ENCODE measurements around the gene C17orf50. TPM values are rescaled to one million over a fixed set of nuclear protein-coding genes. Genes with fewer than 3 reads are reported as not detected.

C17orf50 gene
- total and polyA plus RNA-seq, 2 of the 13 experiments (the other 11 are each of a cell fraction or from before 2014, with no cell fraction given), result not detected

GRCh38 chr17:35714988-35715387, 45.7 kb upstream of the C17orf50 start:
- ATAC-seq (no peak), DNase-seq (ENCODE audit: low spot score) (no peak), FAIRE-seq (no peak)
- no TSS peak for BruUV-seq (replicated peaks)
- in situ Hi-C loops (cut with HindIII; ENCODE audit: extremely low pct_ligation_motif_present, low pct_unique_long_range_greater_than_20kb) (loop anchor here (25.0 kb wide), 1 partner anchor 97 kb away; the partner anchor contains the start of gene TAF15), intact Hi-C loops (cut with micrococcal nuclease; ENCODE audit: unreplicated experiment) (no loop called here)
- POLR2A ChIA-PET, result no interaction called here
- no peak overlapping the region for H3K9ac ChIP-seq (ENCODE audit: insufficient read depth, low read depth, low read length)
- no peak overlapping the region for H3K4me3 ChIP-seq (replicated peaks in 1 of 3; ENCODE audit: insufficient read depth in 1 of 3, low read depth in 2 of 3, low read length in 3 of 3)
- no peaks in the 10 kb centered on the region for H3K79me2 ChIP-seq (ENCODE audit: insufficient read depth, low read length)
- H2AFZ ChIP-seq (ENCODE audit: low read length), result no peak overlapping the region
- no peak overlapping the region for H3K27ac ChIP-seq (ENCODE audit: extremely low read length, insufficient read depth, low read length)
- H3K36me3 ChIP-seq (replicated peaks in 1 of 2; ENCODE audit: control insufficient read depth in 1 of 2, insufficient read depth in 2 of 2, low read length in 2 of 2), result peaks cover 8 to 37% of the 10 kb centered on the region in 2 experiments; a peak in 4 of 5 replicates
- no peak overlapping the region for H3K4me2 ChIP-seq (ENCODE audit: low read depth, low read length)
- H3K9me3 ChIP-seq (ENCODE audit: low read length), result no peaks in the 10 kb centered on the region
- peaks cover 16% of the 10 kb centered on the region for H3K4me1 ChIP-seq (ENCODE audit: insufficient read depth, low read length)
- CTCF ChIA-PET (ENCODE audit: low intra/inter-chr PET ratio, low total read pairs), result no interaction called here
- WGBS (ENCODE audit: low lambda C conversion rate), result 88% methylated on average over 2 of the region's 2 CpGs
- TF ChIP-seq TFDP1 (CRISPR knock-in tag; IDR thresholded peaks at IDR 0.05; ENCODE audit: borderline replicate concordance) (no peak), ZNF431 (CRISPR knock-in tag; IDR thresholded peaks at IDR 0.05; ENCODE audit: borderline replicate concordance, low read depth) (no peak), MXD3 (CRISPR knock-in tag; IDR thresholded peaks at IDR 0.05) (no peak), MIER2 (CRISPR knock-in tag; IDR thresholded peaks at IDR 0.05) (no peak), ZNF33B (CRISPR knock-in tag; IDR thresholded peaks at IDR 0.05) (no peak), PLSCR1 (CRISPR knock-in tag; IDR thresholded peaks at IDR 0.05; ENCODE audit: borderline replicate concordance) (no peak)
- H4K20me1 ChIP-seq (ENCODE audit: insufficient read depth, low read length), result no peaks in the 10 kb centered on the region
- H3K27me3 ChIP-seq (ENCODE audit: control insufficient read depth in 1 of 2, insufficient read depth in 2 of 2, low read length in 2 of 2), result no peaks in the 10 kb centered on the region

GRCh38 chr17:35715416-35715815, 45.3 kb upstream of the C17orf50 start:
- H3K4me2 ChIP-seq (ENCODE audit: low read depth, low read length), result no peak overlapping the region
- POLR2A ChIA-PET, result no interaction called here
- CTCF ChIA-PET (ENCODE audit: low intra/inter-chr PET ratio, low total read pairs), result no interaction called here
- no peaks in the 10 kb centered on the region for H3K9me3 ChIP-seq (ENCODE audit: low read length)
- in situ Hi-C loops (cut with HindIII; ENCODE audit: extremely low pct_ligation_motif_present, low pct_unique_long_range_greater_than_20kb), result loop anchor here (25.0 kb wide), 1 partner anchor 97 kb away; the partner anchor contains the start of gene TAF15
- no peak overlapping the region for H3K4me3 ChIP-seq (replicated peaks in 1 of 3; ENCODE audit: insufficient read depth in 1 of 3, low read depth in 2 of 3, low read length in 3 of 3)
- H3K9ac ChIP-seq (ENCODE audit: insufficient read depth, low read depth, low read length), result no peak overlapping the region
- no peaks in the 10 kb centered on the region for H4K20me1 ChIP-seq (ENCODE audit: insufficient read depth, low read length)
- H3K27ac ChIP-seq (ENCODE audit: extremely low read length, insufficient read depth, low read length), result no peak overlapping the region
- no peaks in the 10 kb centered on the region for H3K27me3 ChIP-seq (ENCODE audit: control insufficient read depth in 1 of 2, insufficient read depth in 2 of 2, low read length in 2 of 2)
- H3K4me1 ChIP-seq (ENCODE audit: insufficient read depth, low read length), result peaks cover 16% of the 10 kb centered on the region
- ATAC-seq (no peak), DNase-seq (ENCODE audit: low spot score) (no peak), FAIRE-seq (no peak)
- no peaks in the 10 kb centered on the region for H3K79me2 ChIP-seq (ENCODE audit: insufficient read depth, low read length)
- intact Hi-C loops (cut with micrococcal nuclease; ENCODE audit: unreplicated experiment), result no loop called here
- no TSS peak for BruUV-seq (replicated peaks)
- H3K36me3 ChIP-seq (replicated peaks in 1 of 2; ENCODE audit: control insufficient read depth in 1 of 2, insufficient read depth in 2 of 2, low read length in 2 of 2), result peaks cover 8 to 35% of the 10 kb centered on the region in 2 experiments; a peak in 4 of 5 replicates
- no peak overlapping the region for H2AFZ ChIP-seq (ENCODE audit: low read length)
- TF ChIP-seq ZNF33A (CRISPR knock-in tag; IDR thresholded peaks at IDR 0.05; ENCODE audit: borderline replicate concordance) (no peak), ZC3H4 (CRISPR knock-in tag; IDR thresholded peaks at IDR 0.05; ENCODE audit: borderline replicate concordance) (no peak), BHLHE40 (IDR thresholded peaks at IDR 0.05; ENCODE audit: low read length) (no peak), SOX13 (IDR thresholded peaks at IDR 0.05) (no peak), SOX13 (CRISPR knock-in tag; conservative IDR thresholded peaks at IDR 0.05 in 1 of 2, IDR thresholded peaks at IDR 0.05 in 1 of 2) (no peak), FOXO4 (CRISPR knock-in tag; conservative IDR thresholded peaks at IDR 0.05) (no peak), TCF7L2 (IDR thresholded peaks at IDR 0.05; ENCODE audit: low read depth, low read length) (no peak), HOXD1 (CRISPR knock-in tag; IDR thresholded peaks at IDR 0.05) (no peak)
